GM21737 (cell line): ENCODE results near the gene ARHGAP29.

Experiments used
- ATAC-seq: cut with Tn5 transposase; IDR thresholded peaks from one replicate; pipeline ENCODE4 v1.9.1; 2021; ENCODE audit warnings: mild to moderate bottlenecking, moderate library complexity; ENCODE audit not compliant: unreplicated experiment

ARHGAP29 gene

DNA sequence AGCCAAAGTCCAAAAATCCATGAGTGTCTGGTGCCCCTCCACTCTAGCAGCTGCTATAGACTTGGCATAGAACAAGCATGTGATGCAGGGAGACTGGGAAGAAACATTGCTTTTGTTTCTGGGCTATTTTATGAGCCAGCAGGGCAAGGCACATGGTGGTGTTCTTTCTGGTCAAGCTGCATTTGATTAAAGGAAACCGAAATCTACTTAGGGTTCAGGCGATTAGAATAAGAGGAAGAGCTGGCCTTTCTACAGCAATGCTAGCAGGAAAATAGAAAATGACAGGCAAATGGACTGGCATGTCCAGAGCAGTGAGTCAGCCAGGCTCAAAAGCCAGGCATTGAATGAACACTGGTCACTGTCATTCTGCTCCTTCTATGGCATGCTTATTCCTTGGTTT is 28.5 kb upstream of the ARHGAP29 start:
- ATAC-seq = no peak

DNA sequence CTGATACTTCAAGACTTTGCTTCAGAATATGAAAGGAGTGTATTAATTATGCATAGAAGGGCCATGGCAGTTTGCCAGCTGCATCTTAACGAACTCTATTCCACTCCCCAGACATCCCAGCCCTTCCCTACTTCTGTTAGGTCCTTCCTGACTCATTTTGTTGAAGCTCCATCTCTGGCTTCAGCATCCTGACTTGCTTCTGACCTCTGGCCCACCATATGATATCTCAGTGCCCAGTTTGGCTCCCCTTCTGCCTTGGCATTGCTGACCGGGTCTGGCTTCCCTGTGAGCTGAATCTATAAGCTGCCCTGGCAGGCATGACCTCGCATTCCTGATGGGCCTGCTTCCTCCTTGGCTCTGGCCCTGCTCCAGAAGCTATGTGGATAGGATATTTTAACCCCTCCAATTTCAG is 27.6 kb upstream of the ARHGAP29 start:
- ATAC-seq = no peak

- no peak for ATAC-seq
These were observed 23.4 kb upstream of the ARHGAP29 start for GRCh38 chr1:94260635-94261387.

- no peak for ATAC-seq
These were observed 22.4 kb upstream of the ARHGAP29 start for GRCh38 chr1:94259635-94260289.

DNA sequence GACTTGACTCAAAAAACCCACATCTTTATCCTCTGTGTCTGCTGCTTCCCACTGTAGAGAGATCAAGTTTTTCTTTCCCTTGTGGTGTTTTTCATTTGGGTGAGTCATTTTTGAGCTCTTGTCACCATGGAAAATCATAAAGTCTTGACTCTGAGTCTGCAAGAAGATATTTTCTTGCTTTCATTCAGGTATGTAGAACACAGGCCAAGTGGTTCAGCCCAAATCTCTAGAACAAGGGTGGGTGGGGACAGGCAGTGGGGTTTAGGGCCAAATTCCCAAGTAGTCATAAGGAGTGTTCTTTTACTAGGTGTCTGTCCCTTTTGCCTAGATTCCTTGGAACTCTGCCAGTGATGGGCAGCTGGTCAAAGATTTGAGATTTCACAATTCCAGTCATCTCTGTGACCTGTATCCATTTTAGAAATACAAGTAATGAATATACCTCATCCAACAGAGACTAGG is 21.5 kb upstream of the ARHGAP29 start:
- no peak for ATAC-seq

DNA sequence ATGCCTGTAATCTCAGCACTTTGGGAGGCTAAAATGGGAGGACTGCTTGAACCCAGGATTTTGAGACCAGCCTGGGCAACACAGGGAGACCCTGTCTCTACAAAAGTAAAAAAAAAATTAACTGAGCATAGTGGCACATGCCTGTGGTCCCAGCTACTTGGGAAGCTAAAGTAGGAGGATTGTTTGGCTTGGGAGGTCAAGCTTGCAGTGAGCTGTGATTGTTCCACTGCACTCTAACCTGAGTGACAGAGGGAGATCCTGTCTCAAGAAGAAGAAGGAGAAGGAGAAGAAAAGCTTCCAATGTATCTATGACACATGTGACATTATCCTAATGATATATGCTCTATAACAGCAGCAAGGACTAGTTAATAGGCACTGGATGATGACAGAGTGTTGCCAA is 20.1 kb upstream of the ARHGAP29 start:
- ATAC-seq = no peak

DNA sequence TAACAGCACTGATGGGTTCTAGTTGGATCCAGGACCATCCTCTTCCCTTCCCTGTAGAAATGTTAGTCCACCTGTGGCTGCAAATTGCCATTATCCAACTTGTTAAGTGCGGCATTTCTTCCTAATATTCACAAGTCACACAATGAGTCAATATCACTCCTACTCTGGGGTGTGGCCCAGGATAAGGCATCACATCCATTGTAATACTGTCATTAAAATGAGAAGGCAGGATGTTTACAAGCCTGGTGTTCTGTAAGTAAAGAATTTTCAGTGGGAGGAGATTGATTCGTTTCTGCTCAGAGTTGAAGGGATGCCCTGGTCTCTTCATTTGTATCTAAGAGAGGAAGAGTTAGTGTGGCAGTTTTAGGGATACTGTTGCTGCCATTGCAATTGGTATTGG is 18.1 kb upstream of the ARHGAP29 start:
- ATAC-seq = no peak

GRCh38 chr1:94254073-94254810 is 16.9 kb upstream of the ARHGAP29 start:
- ATAC-seq = no peak

DNA sequence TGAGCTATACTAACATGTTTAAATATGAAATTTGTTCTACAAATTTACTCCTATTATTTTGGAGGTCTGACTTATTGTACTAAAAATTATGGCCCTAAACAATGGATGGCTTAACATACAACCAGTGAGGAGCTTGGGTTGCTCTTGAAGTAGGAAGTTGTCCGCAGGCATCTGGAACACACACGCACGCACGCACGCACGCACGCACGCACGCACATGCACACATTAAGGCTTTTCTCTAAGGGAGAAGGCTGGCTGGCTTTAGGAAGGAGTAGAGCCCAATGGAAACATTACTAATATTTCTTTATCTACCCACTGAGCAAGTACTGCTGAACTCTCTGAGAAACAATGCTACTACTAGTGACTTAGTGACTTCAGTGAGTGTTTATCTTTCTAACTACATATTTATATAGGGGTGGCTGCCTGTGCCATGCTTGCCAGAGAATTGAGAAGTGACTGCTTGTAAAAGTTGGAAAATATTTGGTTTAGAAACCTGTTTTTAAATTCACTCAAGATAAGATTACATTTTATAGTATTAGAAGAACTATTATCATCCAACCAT is 16.2 kb upstream of the ARHGAP29 start:
- ATAC-seq = no peak

- ATAC-seq = no peak
These were observed 13.0 kb upstream of the ARHGAP29 start for GRCh38 chr1:94250341-94250740.

DNA sequence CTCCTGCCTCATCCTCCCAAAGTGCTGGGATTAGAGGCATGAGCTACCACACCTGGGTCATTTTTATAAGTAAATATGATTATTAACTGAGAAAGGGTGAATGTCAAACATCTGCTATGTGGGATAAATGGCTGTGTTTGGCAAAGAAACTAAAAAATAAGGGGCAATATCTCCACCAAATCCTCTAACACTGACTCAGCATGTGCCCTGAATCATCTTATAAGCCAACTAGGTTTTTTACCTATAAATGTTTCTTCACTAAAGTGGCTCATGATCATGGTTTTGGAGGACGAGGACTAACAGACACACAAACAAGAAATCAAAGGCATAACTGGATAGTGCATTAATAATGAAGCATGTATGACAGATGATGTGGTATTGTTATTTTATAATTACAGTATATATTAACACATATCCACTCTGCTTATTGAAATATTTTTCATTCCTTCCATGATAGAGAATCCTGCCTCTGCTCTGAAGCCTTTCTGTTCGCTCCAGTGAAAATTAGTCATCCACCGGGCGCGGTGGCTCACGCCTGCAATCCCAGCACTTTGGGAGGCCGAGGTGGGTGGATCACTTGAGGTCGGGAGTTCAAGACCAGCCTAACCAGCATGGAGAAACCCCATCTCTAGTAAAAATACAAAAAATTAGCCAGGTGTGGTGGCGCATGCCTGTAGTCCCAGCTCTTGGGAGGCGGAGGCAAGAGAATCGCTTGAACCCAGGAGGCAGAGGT is 11.7 kb upstream of the ARHGAP29 start:
- ATAC-seq = no peak

GRCh38 chr1:94247138-94248094 is 10.0 kb upstream of the ARHGAP29 start:
- no peak for ATAC-seq

DNA sequence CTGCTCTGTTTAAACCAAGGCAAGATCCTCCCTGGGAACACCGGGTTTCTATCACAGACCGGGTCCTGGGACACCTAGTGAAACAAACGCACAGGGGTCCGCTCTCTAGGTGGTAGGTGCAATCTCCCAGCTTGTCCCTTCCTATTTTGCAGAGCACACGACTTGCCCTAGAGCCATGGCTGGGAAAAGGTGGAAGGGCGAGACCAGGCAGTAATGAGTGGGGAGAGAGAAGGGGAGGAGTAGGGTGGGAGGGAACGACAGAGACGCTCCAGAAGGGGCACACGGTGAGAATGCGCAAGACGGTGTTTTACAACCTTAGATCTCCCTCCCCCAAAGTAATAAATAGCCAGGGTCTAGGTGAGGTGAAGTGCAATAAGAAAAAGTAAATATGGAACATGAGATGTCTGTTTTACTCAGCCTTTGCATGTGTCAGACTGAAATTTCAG is 9.3 kb upstream of the ARHGAP29 start:
- no peak for ATAC-seq

- ATAC-seq = no peak
These were observed 8.5 kb upstream of the ARHGAP29 start for GRCh38 chr1:94245747-94246438.

GRCh38 chr1:94244816-94245215 is 7.4 kb upstream of the ARHGAP29 start:
- ATAC-seq = no peak

- no peak for ATAC-seq
These were observed 6.3 kb upstream of the ARHGAP29 start for GRCh38 chr1:94243665-94244064.

- ATAC-seq = no peak
These were observed 3.4 kb upstream of the ARHGAP29 start for GRCh38 chr1:94240822-94241221.

DNA sequence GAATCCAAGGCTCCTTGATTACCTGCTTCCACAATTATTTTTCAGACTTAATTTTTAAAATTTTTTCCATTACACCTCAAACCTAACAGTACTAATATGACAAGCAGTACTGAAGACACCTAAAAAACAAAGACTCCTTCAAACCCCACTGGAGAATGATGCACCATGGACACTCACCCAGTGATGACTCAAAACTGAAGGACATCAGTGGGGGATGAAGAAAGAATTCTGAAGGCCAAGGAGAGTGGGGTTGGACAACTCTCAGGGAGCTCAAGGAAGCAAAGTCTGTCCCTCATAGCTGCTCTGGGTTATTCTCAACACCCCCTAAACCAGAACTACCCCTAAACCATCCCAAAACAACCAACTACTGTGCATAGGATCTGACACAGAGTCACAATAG is 2.4 kb upstream of the ARHGAP29 start:
- ATAC-seq = no peak

DNA sequence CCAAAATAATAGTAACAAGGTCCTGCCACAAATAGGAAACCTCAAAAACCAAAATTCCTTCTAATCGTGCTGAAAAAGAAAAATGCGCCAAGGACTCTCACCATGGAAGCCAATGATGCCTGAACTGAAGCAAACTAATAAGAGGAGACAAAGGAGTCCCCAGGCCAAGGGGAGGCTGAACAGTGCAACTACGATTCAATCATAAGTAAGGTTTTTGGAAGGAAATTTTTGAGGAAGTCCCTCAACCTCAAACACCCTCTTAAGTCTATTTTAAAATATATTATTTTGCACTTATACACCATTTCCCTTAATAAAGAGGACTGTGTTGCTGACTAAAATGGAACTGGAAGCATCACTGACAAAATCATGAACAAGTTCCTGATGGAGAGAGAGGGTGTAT is 1.7 kb upstream of the ARHGAP29 start:
- ATAC-seq = no peak
